ENCODE results near the gene GPR78.

GPR78 gene, protein sequence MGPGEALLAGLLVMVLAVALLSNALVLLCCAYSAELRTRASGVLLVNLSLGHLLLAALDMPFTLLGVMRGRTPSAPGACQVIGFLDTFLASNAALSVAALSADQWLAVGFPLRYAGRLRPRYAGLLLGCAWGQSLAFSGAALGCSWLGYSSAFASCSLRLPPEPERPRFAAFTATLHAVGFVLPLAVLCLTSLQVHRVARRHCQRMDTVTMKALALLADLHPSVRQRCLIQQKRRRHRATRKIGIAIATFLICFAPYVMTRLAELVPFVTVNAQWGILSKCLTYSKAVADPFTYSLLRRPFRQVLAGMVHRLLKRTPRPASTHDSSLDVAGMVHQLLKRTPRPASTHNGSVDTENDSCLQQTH

DNA sequence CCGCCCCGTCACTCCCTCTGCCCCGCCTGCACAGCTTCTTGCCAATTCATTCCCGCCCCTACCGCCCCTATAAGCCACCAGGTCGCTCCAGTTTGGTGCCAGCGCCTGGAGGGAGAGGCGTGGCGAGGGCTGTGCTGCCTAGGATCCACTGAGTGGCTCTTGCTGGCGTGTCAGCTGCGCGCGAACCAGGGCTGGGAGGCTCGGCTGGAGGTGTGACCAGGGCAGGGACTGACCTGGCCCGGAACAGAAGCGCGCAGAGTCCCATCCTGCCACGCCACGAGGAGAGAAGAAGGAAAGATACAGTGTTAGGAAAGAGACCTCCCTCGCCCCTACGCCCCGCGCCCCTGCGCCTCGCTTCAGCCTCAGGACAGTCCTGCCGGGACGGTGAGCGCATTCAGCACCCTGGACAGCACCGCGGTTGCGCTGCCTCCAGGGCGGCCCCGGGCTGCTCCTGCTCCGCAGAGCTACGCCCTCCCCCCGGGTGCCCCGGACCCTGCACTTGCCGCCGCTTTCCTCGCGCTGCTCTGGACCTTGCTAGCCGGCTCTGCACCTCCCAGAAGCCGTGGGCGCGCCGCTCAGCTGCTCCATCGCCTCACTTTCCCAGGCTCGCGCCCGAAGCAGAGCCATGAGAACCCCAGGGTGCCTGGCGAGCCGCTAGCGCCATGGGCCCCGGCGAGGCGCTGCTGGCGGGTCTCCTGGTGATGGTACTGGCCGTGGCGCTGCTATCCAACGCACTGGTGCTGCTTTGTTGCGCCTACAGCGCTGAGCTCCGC, at the start of gene GPR78:
Gene GPR78 (plus strand): TSS at position 72 of the 773 bp plus-strand sequence. CDS start 591 bp downstream, at position 663.
- DNase-seq (ENCODE audit: low read depth, low spot score): no peak

- DNase-seq (ENCODE audit: low read depth, low spot score): no peak
Observed at GRCh38 chr4:8532245-8532781, 47.9 kb upstream of the GPR78 start.

- no peak for DNase-seq (ENCODE audit: low read depth, low spot score)
Observed at GRCh38 chr4:8533274-8533865, 46.8 kb upstream of the GPR78 start.

GRCh38 chr4:8534129-8534528, 46.1 kb upstream of the GPR78 start:
- DNase-seq (ENCODE audit: low read depth, low spot score): no peak

GRCh38 chr4:8534611-8535010, 45.6 kb upstream of the GPR78 start:
- no peak for DNase-seq (ENCODE audit: low read depth, low spot score)

DNA sequence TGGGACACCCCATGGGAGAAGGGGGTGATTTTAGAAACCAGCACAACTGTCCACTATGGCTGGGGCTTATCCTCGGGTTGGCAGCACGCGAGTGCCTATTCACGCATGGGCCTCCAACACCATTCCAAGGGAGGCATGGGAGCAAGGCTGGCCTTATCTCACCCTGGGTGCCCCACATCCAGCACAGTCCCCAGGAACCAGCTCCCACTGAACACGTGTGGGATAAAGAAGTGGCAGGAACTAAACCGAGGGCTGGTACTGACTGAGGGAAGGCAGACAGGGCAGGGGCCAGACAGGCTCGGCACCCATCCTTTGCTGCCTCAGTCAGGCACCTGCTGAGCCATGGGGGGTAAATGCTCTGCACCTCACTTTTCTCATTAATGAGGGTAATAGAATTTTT, 43.7 kb upstream of the GPR78 start:
- no peak for DNase-seq (ENCODE audit: low read depth, low spot score)

DNA sequence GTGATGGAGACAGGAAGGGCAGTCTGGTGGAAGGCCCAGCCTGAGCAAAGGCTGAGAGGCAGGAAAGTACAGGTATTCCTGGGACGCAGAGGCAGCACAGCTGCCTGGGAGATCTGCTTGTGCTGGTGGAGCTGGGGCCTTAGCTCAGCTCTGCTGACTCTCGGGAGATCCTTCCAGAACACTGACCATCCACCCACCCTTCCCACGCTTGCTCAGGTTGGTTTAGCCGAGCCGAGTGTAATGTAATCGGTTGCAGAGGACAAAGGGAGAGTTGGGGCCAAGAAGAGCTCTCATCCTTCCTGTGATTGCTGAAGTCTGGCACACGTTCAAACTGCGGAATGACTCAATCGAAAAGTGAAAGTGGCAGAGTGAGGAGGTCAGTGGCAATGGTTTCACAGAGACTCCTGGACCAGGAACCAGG, 43.1 kb upstream of the GPR78 start:
- DNase-seq (ENCODE audit: low read depth, low spot score): peak; percentile 59

GRCh38 chr4:8538076-8538702, 42.0 kb upstream of the GPR78 start:
- DNase-seq (ENCODE audit: low read depth, low spot score): no peak

DNA sequence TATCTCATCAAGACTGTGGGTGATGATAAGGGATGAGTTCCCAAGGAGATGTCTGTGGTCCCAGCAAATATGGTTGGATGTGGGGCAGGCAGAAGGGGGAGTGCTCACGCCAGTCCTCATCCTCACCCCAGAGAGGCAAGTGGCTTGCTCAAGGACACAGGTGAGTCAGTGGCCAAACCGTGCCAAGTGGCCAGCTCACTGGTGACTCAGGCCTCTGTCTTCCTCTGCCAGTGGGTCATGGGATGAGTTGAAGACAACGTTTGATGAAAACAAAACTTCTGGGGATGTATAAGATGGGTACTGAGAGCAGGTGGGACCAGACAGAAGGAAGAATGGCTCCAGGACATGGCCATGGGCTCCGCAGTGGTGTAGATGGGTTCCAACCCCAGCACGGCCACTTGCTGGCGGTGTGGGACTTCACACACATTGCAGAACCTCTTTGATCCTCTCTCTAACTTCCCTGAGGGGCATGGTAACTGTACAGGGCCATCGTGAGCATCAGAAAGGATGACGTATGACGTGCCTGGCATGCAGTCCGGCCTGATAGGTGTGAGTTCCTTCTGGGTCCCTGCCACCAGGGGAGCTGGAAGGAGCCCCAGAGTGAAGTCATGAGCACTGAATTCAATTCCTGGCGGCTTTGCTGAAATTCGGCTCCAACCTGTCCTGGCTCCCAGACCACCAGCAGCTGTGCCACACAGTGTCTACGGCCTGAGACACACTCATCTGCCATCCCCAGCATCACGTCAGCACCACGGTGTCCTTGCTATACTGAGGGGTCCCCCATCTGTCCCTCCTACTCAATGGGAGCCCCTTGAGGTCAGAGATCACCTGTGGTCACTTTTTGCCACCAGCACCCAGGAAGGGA, 41.3 kb upstream of the GPR78 start:
- no peak for DNase-seq (ENCODE audit: low read depth, low spot score)

DNA sequence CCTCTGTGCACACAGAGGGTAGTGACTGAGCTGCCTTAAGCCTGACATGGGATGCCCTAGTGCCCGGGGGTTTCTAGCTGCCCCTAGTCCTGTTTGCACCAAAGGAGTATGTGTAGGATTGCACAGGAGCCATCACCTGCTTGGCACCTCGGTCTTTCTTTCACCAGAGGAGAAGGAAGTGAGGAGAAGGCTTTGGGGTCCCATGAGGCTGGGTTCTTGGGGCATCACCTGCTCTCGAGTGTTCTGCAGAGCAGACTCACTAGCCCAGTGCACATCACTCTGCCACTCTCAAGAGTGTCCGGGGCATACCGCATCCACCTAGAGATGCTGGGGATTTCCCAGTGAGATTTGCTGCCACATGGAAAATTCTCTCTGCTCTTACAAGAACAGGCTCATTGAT, 40.5 kb upstream of the GPR78 start:
- DNase-seq (ENCODE audit: low read depth, low spot score): no peak

DNA sequence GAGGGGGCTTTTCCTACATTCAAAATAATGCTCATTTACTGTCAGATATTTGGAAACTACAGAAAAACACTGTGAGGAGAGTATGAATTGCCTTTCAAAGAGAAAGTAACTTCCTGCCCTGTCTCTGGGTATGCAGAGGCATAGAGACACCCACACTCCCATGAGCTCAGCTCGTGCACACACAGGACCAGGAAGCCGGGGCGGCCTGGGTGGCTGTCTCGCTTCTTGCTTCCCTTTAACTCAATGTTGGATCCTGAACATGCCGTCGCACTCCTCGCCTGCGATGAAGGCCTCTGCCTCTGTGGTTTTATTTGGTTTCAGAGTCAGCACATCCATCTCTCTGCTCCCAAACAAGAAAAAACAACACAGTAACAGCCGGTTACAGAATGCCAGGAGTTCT, 40.1 kb upstream of the GPR78 start:
- DNase-seq (ENCODE audit: low read depth, low spot score): no peak

DNA sequence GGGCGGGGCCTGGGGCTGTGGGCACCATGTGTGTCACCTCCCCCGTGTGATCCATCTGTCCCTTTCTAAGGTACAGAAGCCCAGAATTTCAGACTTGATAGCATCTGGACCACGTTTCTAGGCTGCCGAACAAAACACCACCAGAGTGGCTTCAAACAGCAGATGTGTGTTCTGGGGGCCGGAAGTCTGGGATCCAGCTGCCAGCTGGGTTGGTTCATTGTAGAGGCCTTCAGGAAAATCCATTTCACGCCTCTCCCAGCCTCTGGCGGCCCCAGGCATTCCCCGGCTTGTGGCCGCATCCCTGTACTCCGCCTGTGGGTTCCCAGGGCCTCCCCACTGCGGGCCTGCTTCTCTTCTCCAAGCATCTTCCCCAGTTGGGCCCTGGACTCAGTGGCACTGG, 39.6 kb upstream of the GPR78 start:
- no peak for DNase-seq (ENCODE audit: low read depth, low spot score)

- DNase-seq (ENCODE audit: low read depth, low spot score): no peak
Observed at GRCh38 chr4:8540991-8541390, 39.2 kb upstream of the GPR78 start.

DNA sequence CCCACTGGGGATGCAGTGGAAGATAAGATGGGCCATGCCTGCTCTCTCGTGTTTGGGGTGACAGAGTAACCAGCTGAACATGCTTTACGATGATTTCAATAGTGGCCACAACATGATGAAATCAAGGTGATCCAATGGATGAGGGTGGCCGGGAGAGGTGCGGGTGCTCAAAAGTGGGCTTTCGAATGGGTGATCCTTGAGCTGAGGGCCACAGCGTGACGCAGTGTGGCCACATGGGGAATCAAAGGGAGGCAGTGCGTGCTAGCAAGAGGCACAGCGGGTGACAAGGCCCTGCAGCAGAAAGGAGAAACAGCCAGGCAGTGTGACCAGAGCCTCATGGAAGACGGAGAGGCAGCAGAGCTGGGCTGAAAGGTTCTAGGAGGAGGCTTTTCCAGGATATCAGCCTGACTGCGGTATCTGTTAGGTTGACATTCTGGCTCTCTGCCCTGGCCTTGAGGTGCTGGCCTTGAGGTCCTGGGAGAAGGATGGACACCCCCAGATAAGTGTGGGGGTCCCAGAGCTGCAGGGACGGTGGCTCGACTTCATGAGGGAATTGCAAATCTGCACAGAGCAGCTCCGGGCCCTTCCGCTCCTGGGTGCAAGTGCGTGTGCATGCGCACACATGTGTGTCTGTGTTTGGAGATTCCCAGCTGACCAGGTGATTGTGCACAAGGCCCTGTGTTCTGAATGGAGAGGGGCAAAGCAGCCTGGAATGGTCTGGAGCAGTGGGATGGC, 38.0 kb upstream of the GPR78 start:
- DNase-seq (ENCODE audit: low read depth, low spot score): no peak

GRCh38 chr4:8542776-8543525, 37.2 kb upstream of the GPR78 start:
- no peak for DNase-seq (ENCODE audit: low read depth, low spot score)

DNA sequence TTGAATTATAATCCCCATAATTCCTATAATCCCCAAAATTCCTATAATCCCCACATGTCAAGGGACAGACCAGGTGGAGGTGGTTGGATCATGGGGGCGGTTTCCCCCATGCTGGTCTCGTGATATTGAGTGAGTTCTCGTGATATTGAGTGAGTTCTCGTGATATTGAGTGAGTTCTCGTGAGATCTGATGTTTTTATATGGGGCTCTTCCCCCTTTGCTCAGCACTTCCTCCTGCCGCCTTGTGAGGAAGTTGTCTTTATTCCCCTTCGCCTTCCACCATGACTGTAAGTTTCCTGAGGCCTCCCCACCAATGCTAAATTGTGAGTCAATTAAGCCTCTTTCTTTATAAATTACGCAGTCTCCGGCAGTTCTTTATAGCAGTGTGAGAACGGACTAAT, 36.6 kb upstream of the GPR78 start:
- DNase-seq (ENCODE audit: low read depth, low spot score): no peak

GRCh38 chr4:8544282-8544681, 35.9 kb upstream of the GPR78 start:
- no peak for DNase-seq (ENCODE audit: low read depth, low spot score)

GRCh38 chr4:8544741-8545438, 35.3 kb upstream of the GPR78 start:
- no peak for DNase-seq (ENCODE audit: low read depth, low spot score)

DNA sequence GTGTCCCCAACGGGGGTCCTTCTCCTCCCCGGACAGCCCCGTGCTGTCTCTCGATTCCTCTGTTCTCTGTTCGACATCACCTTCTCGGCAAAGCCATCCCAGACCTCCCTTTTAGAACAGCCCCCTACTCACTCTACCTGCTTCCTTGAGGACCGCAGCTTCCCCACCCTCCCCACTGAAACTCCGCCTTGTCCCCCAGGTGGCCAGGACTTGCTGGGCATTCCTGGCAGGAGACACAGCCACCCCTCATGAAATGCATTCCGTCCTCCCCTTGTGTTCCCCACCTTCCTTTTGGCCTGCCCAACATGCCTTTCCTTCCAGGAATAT, 34.8 kb upstream of the GPR78 start:
- DNase-seq (ENCODE audit: low read depth, low spot score): no peak
